IPS DF 4.7 (cell line): ENCODE results near the gene SMAD2.
"Not testable (repeated sequence)": the region's sequence is repeated elsewhere in the genome, so short reads cannot be mapped to it uniquely, and the experiment has no call there.

Experiments
- DNase-seq: peaks from one replicate; pipeline ENCODE4 v3.0.0-alpha.2; 2013; ENCODE audit warnings: low spot score; ENCODE audit errors: extremely low read depth

The SMAD2 gene

GRCh38 chr18:47930199-47930930, at the start of gene SMAD2:
Gene SMAD2 (minus strand): TSS chr18:47930659. CDS start chr18:47896756, 33,903 bp downstream.
- no peak for DNase-seq

- DNase-seq, result no peak
Observed at GRCh38 chr18:47979611-47980200, 49.2 kb upstream of the SMAD2 start.

- no peak for DNase-seq
Observed at GRCh38 chr18:47978603-47979002, 48.1 kb upstream of the SMAD2 start.

GRCh38 chr18:47978141-47978540, 47.7 kb upstream of the SMAD2 start:
- no peak for DNase-seq

- DNase-seq, result no peak
Observed at GRCh38 chr18:47975701-47976100, 45.2 kb upstream of the SMAD2 start.

- no peak for DNase-seq
Observed at GRCh38 chr18:47975105-47975504, 44.6 kb upstream of the SMAD2 start.

- DNase-seq, result no peak
Observed at GRCh38 chr18:47970664-47971531, 40.4 kb upstream of the SMAD2 start.

- no peak for DNase-seq
Observed at GRCh38 chr18:47969816-47970215, 39.4 kb upstream of the SMAD2 start.

GRCh38 chr18:47968721-47969120, 38.3 kb upstream of the SMAD2 start:
- DNase-seq, result no peak

- DNase-seq, result peak; percentile 76
Observed at GRCh38 chr18:47968006-47968676, 37.7 kb upstream of the SMAD2 start.

- DNase-seq, result no peak
Observed at GRCh38 chr18:47964053-47964452, 33.6 kb upstream of the SMAD2 start.

GRCh38 chr18:47961003-47961402, 30.5 kb upstream of the SMAD2 start:
- DNase-seq, result not testable (repeated sequence)

- no peak for DNase-seq
Observed at GRCh38 chr18:47953471-47953931, 23.0 kb upstream of the SMAD2 start.

- DNase-seq, result no peak
Observed at GRCh38 chr18:47950511-47950910, 20.1 kb upstream of the SMAD2 start.

GRCh38 chr18:47949202-47949601, 18.7 kb upstream of the SMAD2 start:
- no peak for DNase-seq

GRCh38 chr18:47946889-47947288, 16.4 kb upstream of the SMAD2 start:
- DNase-seq, result no peak

- no peak for DNase-seq
Observed at GRCh38 chr18:47944972-47945852, 14.8 kb upstream of the SMAD2 start.

GRCh38 chr18:47936952-47937351, 6.5 kb upstream of the SMAD2 start:
- DNase-seq, result no peak

- no peak for DNase-seq
Observed at GRCh38 chr18:47935321-47936055, 5.0 kb upstream of the SMAD2 start.

- no peak for DNase-seq
Observed at GRCh38 chr18:47932603-47933002, 2.1 kb upstream of the SMAD2 start.
